ENCODE data around the gene C10orf62. TPM values are rescaled to one million over a fixed set of nuclear protein-coding genes. Genes with fewer than 3 reads are reported as not detected.

Gene C10orf62
- 100 to 1,000 TPM; 108 to 373 TPM for total RNA-seq
- polyA plus RNA-seq (ENCODE audit: insufficient read depth, low read depth, low replicate concordance): 304 TPM
- long read RNA-seq, donor 1: 0 reads
- long read RNA-seq, donor 2: 0 reads

GRCh38 chr10:97589479-97589878 lies at the start of gene C10orf62:
TSS of gene C10orf62 (plus strand) at chr10:97589721. CDS start at chr10:97589898, 177 bp downstream.
- Histone ChIP-seq H3K36me3 (ENCODE audit: low read depth, missing control alignments) (no peaks in the 10 kb centered on the region), H3K27ac (no peak within 1 kb of the TSS), H3K27me3 (no peaks in the 10 kb centered on the region), H3K9me3 (no peaks in the 10 kb centered on the region), H3K4me3 (no peak within 1 kb of the TSS), H3K4me1 (no peaks in the 10 kb centered on the region)
- WGBS, 2 donors: 82% methylated on average over 3 of the region's 3 CpGs; no CpG with 5 or more reads in 1 of the 2 donors
- no peak for DNase-seq
- TF ChIP-seq CTCF (IDR thresholded peaks at IDR 0.05): no peak
- no peak for TF ChIP-seq POLR2A (IDR thresholded peaks at IDR 0.05)
- intact Hi-C loops (cut with DNase I; ENCODE audit: low total_unique reads): no loop called here

- Histone ChIP-seq H3K27ac (peak overlapping the region; percentile 1 to 91), H3K9me3 (no peaks in the 10 kb centered on the region), H3K4me3 (no peak overlapping the region), H3K4me1 (peaks cover 51% of the 10 kb centered on the region), H3K27me3 (no peaks in the 10 kb centered on the region), H3K36me3 (ENCODE audit: low read depth, missing control alignments) (no peaks in the 10 kb centered on the region)
- TF ChIP-seq POLR2A (IDR thresholded peaks at IDR 0.05) (no peak), CTCF (IDR thresholded peaks at IDR 0.05) (no peak)
- DNase-seq: no peak
- intact Hi-C loops (cut with DNase I; ENCODE audit: low total_unique reads): loop anchor here (10.0 kb wide), 1 partner anchor 76 kb away; no protein-coding TSS in a partner anchor
- WGBS, 2 donors: 75 to 77% methylated on average over 11 to 14 of the region's 14 CpGs
Observed at GRCh38 chr10:97540669-97541500, 48.6 kb upstream of the C10orf62 start.

- Histone ChIP-seq H3K9me3 (no peaks in the 10 kb centered on the region), H3K4me3 (no peak overlapping the region), H3K27ac (peak overlapping the region; percentile 61 to 91), H3K27me3 (no peaks in the 10 kb centered on the region), H3K36me3 (ENCODE audit: low read depth, missing control alignments) (no peaks in the 10 kb centered on the region), H3K4me1 (peaks cover 55% of the 10 kb centered on the region)
- intact Hi-C loops (cut with DNase I; ENCODE audit: low total_unique reads): loop anchor here (10.0 kb wide), 1 partner anchor 78 kb away; no protein-coding TSS in a partner anchor
- no peak for TF ChIP-seq CTCF (IDR thresholded peaks at IDR 0.05)
- TF ChIP-seq POLR2A (IDR thresholded peaks at IDR 0.05): no peak
- DNase-seq: peak; percentile 79
- WGBS, 2 donors: 46 to 59% methylated on average over 7 to 9 of the region's 9 CpGs
Observed at GRCh38 chr10:97542169-97543024, 47.1 kb upstream of the C10orf62 start.

GRCh38 chr10:97543025-97543546 lies 46.4 kb upstream of the C10orf62 start:
- no peaks in the 10 kb centered on the region for H3K36me3 ChIP-seq (ENCODE audit: low read depth, missing control alignments)
- whole genome bisulfite sequencing, 2 donors: 65 to 67% methylated on average over 9 to 10 of the region's 10 CpGs
- H3K9me3 ChIP-seq: no peaks in the 10 kb centered on the region
- intact Hi-C loops (cut with DNase I; ENCODE audit: low total_unique reads): loop anchor here (10.0 kb wide), 1 partner anchor 78 kb away; no protein-coding TSS in a partner anchor
- H3K4me1 ChIP-seq: peaks cover 61% of the 10 kb centered on the region
- no peak for TF ChIP-seq POLR2A (IDR thresholded peaks at IDR 0.05)
- TF ChIP-seq CTCF (IDR thresholded peaks at IDR 0.05): no peak
- H3K4me3 ChIP-seq: no peak overlapping the region
- H3K27me3 ChIP-seq: no peaks in the 10 kb centered on the region
- peak; percentile 66 for DNase-seq
- H3K27ac ChIP-seq: peak overlapping the region; percentile 61 to 91
